T-helper 2 cell treated with Interferon-gamma antibody and Interleukin-4, amounts not matched to agents 100 ng/mL and 5 ng/mL, for 36 hours (primary cell): Measurements from ENCODE around the gene SV2C. TPM values are rescaled to one million over a fixed set of nuclear protein-coding genes. Genes with fewer than 3 reads are reported as not detected.

ENCODE experiments used
- intact Hi-C: fragments of 100-400 bp; cut with micrococcal nuclease; formaldehyde crosslinking; loops from one replicate; pipeline ENCODE4 v1.15.1; 2023
- total RNA-seq: library from RNA; stranded (reverse); gene quantifications from 2 replicates; pipeline ENCODE4 v1.2.3, GENCODE V29; 2022

Gene SV2C
- total RNA-seq, 1 donor from 2014 or later, result 0.02 TPM

DNA sequence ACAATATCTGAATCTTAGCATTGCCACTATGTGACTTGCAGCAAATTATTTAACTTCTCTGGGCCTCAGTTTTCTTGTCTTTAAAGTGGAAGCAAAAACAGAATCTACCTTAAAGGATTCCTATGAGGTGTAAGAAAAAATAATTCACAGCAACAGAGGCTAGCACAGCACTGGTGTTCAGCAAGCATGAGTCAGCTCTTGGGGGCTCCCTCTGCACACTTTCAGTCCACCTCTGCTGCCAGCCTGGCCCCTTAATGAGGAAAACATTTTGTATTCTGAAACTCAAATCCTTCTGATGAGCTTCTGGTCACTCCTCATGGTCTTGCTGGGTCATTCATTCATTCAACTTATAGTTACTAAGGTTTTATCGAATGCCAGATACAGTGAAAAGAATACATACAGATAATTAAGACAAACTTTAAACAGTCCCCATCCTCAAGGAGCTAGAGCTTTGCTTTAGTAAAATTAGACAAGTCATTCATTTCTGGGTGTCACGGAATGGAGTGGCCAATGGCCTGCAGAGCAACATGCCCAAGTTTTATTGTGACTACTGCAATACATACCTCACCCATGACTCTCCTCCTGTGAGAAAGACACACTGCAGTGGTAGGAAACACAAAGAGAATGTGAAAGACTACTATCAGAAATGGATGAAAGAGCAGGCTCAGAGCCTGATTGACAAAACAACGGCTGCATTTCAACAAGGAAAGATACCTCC is 293.1 kb downstream of the SV2C start:
- intact Hi-C loops, result no loop called here

DNA sequence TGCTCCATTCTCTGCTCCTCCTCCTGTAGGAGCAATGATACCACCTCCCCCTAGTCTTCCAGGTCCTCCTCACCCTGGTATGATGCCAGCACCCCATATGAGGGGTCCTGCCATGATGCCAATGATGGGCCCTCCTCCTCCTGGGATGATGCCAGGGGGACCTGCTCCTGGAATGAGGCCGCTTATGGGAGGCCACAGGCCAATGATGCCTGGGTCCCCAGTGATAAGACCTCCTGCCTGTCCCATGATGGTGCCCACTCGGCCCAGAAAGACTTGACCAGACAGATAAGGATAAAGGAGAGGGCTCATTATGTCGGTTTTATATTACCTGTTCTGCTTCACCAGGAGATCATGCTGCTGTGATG is 293.7 kb downstream of the SV2C start:
- intact Hi-C loops, result no loop called here

DNA sequence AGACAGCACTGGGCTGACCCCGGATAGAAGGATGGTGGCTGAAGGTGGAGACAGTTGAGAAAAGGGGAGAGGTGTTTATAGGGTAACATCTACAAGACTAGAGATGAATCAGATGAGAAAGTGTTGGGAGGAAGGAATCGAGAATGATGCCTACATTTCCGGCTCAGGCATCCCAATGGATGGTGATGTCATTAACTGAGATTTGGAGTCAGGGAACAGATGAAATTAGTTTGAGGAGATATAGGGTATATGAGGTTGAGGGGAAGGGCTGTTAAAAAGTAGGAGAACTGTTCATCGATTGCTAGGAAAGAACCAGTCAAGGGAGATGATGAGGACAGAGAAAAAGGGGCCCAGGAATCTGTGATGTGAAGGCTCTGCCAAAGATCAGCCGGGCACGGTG is 295.2 kb downstream of the SV2C start:
- intact Hi-C loops, result no loop called here

DNA sequence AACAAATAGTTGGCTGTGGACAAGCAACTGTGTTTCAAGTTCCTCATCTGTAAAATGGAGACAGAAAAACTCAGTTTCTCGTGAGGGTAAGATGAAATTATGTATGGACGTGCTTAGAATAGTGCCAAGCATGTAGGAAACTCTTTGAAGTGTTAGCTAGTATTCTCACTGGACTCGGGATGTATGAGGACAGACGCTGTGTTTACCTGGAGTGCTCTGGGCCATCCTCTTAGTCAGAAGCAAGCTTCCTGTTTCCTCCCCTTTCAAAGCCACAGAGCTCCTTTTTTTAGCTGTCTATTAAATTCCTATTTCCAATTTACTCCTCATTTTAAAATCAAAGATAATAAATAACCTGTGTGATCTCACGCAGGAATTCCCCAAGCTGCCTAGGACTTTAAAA is 296.1 kb downstream of the SV2C start:
- intact Hi-C loops, result no loop called here

DNA sequence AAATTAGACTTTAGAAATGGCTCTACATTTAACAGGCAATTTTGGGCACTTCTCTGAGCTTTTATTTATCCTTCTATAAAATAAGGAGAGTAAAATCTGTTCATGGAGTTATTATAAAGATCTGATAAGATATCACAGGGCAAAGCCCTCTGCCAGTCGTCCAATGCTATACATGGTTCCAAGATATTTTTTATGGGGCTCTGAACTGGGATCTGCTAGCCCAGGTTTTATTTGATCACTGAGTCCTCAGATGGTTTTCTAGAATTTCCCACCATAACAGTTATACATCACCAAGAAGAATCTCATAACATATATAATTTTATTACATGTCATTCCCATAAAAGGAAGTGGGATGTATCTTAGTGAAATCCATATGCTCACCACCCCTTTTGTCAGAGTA is 296.7 kb downstream of the SV2C start:
- intact Hi-C loops, result no loop called here

DNA sequence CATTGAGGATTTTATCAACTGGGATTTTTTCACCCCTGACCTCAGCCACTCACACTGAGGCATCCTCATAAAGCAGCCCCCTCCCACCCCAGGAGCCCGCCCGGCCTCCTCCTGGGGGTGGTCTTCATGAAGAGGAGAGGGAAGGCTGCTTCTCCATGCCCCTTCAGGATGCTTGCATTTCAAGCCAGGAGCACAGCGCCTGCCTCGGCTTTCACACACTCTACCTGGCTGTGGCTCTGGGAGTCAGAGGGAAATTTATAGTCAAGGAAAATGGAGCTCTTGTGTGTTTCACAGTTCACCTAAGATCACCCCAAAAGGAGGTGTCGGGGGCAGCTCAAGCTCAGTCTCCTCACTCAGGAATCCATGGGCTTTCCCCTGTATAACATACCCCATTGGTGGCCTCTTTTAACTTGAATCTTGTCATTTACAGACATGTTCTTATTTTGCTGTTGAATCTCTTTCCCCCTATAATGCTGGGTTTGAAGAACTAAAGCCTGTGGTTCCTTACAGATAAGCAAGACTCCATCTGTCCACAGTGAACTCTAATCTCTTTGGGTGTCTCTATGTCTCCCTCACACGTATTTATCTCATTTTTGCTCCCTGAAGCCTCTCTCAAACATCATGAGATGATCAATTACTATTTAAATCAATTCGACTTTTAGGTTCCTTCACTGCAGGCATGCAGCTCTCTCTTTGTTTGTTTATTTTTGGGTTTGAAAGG is 297.3 kb downstream of the SV2C start:
- intact Hi-C loops, result no loop called here

DNA sequence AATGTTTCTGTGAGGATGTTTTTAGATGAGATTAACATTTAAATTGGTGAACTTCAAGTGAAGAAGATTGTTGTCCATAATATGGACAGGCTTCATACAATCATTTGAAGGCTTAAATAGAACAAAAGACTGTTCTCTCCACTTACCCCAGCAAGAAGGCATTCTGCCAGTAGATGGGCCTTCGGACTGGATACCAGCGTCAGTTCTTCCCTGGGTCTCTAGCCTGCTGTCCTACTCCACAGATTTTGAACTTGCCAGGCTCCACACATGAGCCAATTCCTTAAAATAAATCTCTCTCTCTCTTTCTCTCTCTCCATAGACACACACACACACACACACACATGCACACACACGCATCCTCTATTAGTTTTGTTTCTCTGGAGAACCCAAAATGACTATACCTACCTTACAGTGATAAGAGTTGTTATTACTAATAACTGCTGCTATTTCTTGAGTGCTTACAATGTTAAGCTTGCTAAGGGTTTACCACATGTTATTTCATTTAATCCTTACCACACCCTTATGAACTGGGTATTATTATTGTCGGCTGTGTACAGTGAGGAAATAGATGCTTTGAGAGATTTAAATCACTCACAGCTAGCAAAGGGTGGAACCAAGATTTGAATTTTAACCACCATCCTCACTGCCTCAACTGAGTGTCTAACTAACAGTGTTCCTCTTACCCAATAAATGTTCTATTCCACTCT is 300.1 kb downstream of the SV2C start:
- intact Hi-C loops, result no loop called here

DNA sequence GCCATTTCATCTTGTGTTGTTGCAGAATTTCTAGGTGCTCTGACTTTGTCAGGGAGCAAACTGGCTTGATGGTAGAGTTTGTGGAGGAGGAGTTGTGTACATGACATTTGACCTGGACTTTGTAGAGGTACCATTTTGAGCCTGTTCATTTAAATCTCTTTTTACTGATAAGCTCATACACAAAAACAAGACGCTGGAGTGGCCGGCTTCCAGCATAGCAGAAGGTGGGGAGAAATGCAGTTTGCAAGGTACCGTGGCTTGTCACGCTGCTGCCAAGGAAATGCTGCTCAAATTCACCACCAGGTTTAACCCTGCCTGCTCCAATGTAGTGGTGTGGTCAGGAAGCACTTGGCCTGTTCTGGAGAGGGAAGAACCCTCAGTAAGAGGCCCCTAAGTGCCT is 301.0 kb downstream of the SV2C start:
- intact Hi-C loops, result no loop called here

DNA sequence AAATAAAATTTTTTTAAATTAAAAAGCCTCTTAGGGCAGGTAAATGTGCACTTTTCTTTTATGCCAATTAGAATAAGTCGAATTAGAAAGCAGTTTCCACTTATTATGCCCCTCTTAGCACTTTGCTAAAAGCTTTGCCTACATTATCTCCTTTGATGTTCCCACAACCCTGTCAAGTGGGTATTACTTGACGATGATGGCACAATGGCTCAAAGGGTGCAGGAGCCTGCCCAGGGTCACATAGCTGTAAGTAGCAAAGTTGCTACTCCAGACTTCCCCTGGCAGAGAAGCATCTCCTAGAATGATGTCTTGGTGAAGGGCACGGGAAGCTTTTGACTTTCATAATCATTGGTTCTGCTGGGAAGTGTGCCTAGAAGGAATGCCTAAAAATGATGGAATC is 301.5 kb downstream of the SV2C start:
- intact Hi-C loops, result no loop called here

DNA sequence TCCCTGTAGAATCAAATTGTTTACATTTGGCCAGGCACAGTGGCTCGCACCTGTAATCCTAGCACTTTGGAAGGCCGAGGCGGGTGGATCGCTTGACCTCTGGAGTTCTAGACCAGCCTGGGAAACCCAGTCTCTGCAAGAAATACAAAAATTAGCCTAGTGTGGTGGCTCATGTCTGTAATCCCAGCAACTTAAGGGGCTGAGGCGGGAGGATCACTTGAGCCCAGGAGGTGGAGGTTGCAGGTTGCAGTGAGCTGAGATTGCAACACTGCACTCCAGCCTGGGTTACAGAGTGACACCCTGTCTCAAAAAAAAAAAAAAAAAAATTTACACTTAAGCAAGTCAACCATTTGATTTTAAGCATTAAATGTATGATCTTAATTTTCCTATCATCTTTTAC is 302.4 kb downstream of the SV2C start:
- intact Hi-C loops, result no loop called here

DNA sequence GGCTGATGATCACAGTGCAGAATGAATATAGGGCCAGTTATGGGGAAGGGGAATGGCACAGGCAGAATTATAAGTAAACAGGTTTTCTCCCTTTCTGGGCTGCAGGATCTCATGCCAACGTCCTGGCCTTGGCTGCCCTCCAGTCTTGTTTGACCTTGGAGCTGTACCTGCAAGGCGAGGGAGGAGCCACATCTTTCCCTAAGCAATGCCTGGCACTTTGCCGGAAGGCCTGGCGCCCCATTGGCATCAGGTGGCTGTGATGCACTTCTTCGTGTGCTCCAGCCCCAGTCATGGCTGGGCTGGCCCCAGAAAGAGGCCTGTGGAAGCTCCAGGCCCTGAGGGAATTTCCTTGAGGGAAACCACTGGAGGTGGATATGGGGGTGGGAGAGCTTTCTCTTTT is 303.2 kb downstream of the SV2C start:
- intact Hi-C loops, result no loop called here

DNA sequence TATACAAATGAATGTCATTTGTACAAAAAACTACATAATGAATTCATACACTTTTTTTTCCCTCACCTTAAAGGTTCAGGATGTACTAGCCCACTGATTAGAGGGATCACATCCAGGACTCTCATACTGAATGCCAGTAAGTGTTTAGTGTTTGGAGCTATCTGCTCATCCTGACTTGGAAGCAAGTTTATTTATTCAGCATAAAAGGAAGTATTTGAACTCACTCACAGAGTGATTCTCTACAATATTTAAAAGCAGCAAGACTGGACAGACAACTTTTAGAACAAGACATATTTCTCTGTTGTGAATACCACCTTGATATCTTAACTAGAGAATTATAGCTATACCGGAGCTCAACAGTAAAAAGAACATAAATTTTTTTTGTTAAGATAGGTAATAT is 305.1 kb downstream of the SV2C start:
- intact Hi-C loops, result no loop called here

DNA sequence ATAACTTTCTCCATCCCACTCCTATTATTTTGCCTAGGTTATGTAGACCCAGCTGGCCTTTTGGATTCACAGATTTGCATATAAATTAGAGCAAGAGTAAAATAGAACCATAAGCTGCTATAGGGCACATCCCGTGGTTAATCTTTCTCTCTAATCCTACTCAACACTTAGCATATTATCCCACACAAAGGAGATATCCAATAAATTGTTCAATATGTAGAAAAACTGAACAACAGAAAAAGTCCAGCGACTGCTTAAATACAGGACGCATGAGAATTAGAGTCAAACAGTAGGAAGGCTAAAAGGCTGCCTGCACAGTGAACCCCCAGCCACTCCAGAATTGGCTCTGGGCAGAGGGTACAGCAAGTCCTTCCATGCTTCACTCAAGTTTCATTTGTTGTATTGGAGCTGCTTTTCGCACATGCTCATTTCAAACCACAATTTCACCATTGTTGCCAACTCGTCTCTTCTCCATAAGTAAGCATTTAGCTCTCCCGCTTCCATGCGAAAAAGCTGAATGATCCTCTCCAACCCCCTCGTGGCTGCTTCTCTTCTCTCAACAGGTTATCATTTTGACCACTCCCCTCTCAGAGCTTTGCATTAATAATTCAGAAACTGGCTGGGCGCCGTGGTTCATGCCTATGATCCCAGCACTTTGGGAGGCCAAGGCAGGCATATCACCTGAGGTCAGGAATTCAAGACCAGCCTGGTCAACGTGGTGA is 305.8 kb downstream of the SV2C start:
- intact Hi-C loops, result no loop called here

DNA sequence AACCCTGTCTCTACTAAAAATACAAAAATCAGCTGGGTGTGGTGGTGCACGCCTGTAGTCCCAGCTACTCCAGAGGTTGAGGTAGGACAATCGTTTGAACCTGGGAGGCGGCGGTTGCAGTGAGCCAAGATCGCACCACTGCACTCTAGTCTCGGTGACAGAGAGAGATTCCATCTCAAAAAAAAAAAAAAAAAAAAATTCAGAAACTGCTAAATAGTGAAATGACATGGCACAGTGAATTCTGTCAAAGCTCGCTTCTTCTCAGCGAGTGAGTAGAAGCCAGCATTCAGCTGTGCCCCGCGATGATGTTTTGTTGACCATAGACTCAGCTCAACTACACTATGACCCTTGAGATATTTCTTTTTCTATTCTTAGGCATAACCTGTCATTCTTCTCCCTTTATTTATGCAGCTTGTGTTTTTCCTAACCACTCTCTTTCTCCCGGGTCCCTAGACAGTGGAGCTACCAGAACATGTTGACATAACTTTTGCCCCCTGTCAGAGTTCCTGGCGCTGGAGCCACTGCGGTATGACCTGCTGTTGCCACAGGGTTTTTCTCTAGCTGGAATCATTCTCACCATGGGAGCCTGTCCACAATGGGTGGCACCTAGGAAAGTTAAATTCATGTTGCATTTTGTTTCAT is 306.5 kb downstream of the SV2C start:
- intact Hi-C loops, result no loop called here

DNA sequence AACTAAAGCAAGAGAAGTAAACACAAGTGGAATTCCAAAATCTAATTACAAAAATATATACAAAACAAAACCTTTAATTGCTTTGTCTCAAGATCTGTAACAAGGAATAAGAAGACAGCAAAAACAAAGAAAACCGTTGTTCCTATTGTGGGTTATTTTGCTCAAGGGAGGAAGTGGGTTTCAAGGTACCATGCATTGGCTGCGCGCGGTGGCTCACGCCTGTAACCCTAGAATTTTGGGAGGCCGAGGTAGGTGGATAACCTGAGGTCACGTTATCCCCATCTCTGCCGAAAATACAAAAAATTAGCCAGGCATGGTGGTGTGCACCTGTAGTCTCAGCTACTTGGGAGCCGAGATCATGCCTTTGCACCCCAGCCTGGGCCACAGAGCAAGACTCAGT is 307.8 kb downstream of the SV2C start:
- intact Hi-C loops, result no loop called here

DNA sequence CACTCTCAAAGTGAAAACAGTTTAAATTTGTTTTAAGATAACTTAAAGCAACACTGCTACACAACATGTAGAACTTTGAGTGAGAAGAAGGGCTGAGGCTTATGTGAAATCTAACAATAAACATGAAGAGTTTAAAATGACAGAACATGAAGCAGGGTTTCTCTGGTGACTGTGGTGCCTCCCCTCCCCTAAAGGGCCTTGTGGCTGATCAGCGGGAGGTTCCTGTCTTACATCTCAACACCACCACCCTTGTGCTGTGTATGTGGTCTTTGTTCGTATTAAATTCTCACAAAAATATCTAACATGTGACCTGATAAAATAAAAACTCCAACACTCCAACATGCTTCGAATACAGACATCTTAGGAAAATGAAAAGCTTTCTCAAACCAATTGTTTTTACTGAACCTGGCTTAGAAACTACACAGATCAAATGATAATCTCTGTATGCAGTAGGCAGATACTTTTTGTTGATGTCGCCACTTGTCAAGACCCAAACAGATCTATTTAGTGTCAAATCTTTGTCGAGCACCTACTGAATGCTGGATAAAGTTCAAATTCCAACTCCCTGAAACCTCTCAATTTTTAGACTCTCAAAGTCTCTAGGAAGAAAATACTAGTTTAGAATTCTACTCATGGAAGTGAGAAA is 310.0 kb downstream of the SV2C start:
- intact Hi-C loops, result no loop called here

DNA sequence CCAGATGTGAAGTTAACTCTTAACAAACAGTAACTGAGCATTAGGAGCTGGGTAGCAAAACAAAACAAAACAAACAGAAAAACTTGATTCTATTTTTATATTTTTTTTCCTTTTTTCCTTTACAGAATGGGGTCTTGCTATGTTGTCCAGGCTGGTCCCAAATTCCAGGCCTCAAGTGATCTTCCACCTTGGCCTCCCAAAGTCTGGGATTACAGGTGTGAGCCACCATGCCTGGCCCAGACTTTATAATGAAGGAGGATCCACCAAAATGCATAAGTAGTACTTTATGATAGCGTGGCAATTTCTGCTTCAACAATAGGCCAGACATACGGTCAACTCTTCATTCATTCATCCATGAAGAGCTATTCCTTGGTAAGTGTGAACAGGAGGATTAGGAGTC is 314.0 kb downstream of the SV2C start:
- intact Hi-C loops, result no loop called here

DNA sequence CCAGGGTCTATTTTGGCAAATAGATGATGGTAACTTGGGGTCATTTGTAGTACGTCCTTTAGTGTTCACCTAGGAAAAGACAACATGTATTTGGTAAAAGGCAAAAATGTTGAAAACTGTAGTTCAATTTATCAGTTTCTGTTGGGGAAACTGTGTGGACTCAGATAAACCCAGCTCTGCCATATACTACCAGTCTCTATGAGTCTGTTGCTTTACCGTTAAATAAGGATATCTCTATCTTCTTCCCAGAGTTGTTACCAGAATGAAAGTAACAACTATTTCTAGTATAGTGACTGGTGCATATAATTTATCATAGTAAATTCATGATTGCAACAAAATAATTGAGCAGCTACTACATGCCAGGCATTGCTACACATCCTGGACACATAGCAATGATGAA is 316.1 kb downstream of the SV2C start:
- intact Hi-C loops, result no loop called here

DNA sequence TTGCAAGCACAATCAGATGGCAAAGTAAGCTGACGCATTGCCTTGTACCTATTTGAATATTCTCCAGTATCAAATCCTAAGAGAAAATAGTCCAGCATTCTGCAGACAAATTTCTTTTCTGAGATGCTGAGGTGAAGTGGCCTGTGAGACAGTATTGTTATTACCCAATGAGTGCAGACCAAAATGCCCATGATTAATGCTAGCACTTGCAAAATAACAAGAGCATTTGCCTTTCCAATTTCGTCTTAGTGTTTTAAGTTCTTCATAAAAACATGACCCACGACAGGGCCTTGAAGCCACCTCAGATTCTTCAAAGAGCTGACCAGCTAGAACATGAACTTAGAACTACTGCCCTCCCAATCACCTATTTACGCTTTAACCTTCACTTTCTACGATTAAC is 317.3 kb downstream of the SV2C start:
- intact Hi-C loops, result loop anchor here (5.0 to 10.0 kb wide), 5 partner anchors 122 to 632 kb away; partner anchors contain the start of genes AGGF1, F2R and S100Z

DNA sequence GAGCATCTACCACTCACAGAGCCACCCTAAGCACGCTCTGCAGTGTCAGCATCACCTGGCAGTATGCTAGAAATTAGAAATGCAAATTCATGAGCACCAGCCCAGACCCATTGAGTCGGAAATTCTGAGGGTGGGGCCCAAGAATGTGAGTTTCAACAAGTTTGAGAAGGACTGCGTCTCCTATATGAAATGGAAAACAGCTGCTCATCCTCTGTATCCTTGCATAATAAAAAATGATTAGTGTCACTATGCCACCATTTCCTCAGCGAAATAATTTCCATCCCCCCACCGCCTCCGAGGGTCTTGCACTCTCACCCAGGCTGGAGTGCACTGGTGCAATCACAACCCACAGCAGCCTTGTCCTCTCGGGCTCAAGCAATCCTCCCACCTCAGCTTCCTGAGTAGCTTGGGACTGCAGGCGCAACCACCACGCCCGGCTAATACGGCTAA is 318.6 kb downstream of the SV2C start:
- intact Hi-C loops, result loop anchor here (1.0 to 10.0 kb wide), 12 partner anchors 71 to 1349 kb away; partner anchors contain the start of genes AGGF1, F2R, GCNT4 and HMGCR
